PC-9 (cell line): Measurements from ENCODE around the gene FOXC2. TPM values are rescaled to one million over a fixed set of nuclear protein-coding genes. Genes with fewer than 3 reads are reported as not detected.
"Not testable (repeated sequence)": the region's sequence is repeated elsewhere in the genome, so short reads cannot be mapped to it uniquely, and the experiment has no call there.

ENCODE experiments used
- BruUV-seq: library from RNA; stranded (reverse); fragments of 400-500 nt; replicated peaks from 2 replicates; lab custom pipeline; 2021; lab: Mats Ljungman, UMichigan
- CTCF ChIA-PET: fragments of 300-600 bp; sonication (Branson Sonifier 250); formaldehyde crosslinking; loops from one replicate; lab custom pipeline; 2022; ENCODE audit warnings: antibody characterized with exemption; lab: Charles Lee
- POLR2A ChIA-PET: fragments of 300-600 bp; sonication (Branson Sonifier 250); formaldehyde crosslinking; loops from one replicate; lab custom pipeline; 2022; ENCODE audit warnings: antibody characterized with exemption; ENCODE audit not compliant: unreplicated experiment; lab: Charles Lee
- DNase-seq, 2 experiments: peaks; one replicate each; pipeline versions ENCODE4 v3.0.0 to v3.0.0-alpha.2; 2015 to 2022; ENCODE audit warnings: mixed read lengths in 1 of 2
- H2AFZ ChIP-seq: fragments of 200-600 bp; sonication (generic); 2 replicates; pipeline ENCODE4 v1.8.1; 2017; ENCODE audit warnings: antibody characterized with exemption
- H3F3A ChIP-seq: fragments of 200-600 bp; sonication (generic); 2 replicates; pipeline ENCODE4 v1.8.1; 2017; ENCODE audit warnings: antibody characterized with exemption, mild to moderate bottlenecking, low read depth; ENCODE audit not compliant: insufficient read depth
- H3K27ac ChIP-seq: fragments of 200-600 bp; sonication (generic); 2 replicates; pipeline ENCODE4 v1.6.1; 2016; ENCODE audit warnings: mixed run types
- H3K27me3 ChIP-seq: fragments of 200-600 bp; sonication (generic); 2 replicates; pipeline ENCODE4 v1.6.1; 2016; ENCODE audit warnings: low read depth, mixed run types; ENCODE audit not compliant: insufficient read depth
- H3K36me3 ChIP-seq: fragments of 200-600 bp; sonication (generic); 2 replicates; pipeline ENCODE4 v1.6.1; 2016; ENCODE audit warnings: low read depth, mixed run types
- H3K4me1 ChIP-seq: fragments of 200-600 bp; sonication (generic); replicated peaks from 2 replicates; pipeline ENCODE4 v1.6.1; 2016; ENCODE audit warnings: mixed run types; ENCODE audit not compliant: insufficient read depth
- H3K4me2 ChIP-seq: fragments of 200-600 bp; sonication (generic); 2 replicates; pipeline ENCODE4 v1.6.1; 2017; ENCODE audit warnings: mixed run types
- H3K4me3 ChIP-seq: fragments of 200-600 bp; sonication (generic); 2 replicates; pipeline ENCODE4 v1.6.1; 2016; ENCODE audit warnings: mixed run types
- H3K79me2 ChIP-seq: fragments of 200-600 bp; sonication (generic); 2 replicates; pipeline ENCODE4 v1.6.1; 2017; ENCODE audit warnings: low read depth, mixed run types
- H3K9me2 ChIP-seq: fragments of 200-600 bp; sonication (generic); 2 replicates; pipeline ENCODE4 v1.8.1; 2017; ENCODE audit warnings: mild to moderate bottlenecking; ENCODE audit not compliant: insufficient read depth
- H3K9me3 ChIP-seq: fragments of 200-600 bp; sonication (generic); 2 replicates; pipeline ENCODE4 v1.8.1; 2016; ENCODE audit warnings: low read depth; ENCODE audit not compliant: insufficient read depth
- H4K20me1 ChIP-seq: fragments of 200-600 bp; sonication (generic); 2 replicates; pipeline ENCODE4 v1.8.1; 2017; ENCODE audit not compliant: insufficient read depth
- CTCF ChIP-seq: fragments of 200-600 bp; sonication (generic); conservative IDR thresholded peaks from 2 replicates; pipeline ENCODE4 v1.6.1; 2017; ENCODE audit warnings: mixed run types, antibody characterized with exemption, mild to moderate bottlenecking, moderate library complexity
- EZH2 ChIP-seq: fragments of 200-600 bp; sonication (generic); IDR thresholded peaks from 2 replicates; pipeline ENCODE4 v1.8.0; 2017; ENCODE audit warnings: antibody characterized with exemption, low read depth
- intact Hi-C: fragments of 100-400 bp; cut with micrococcal nuclease; formaldehyde crosslinking; loops from one replicate; pipeline ENCODE4 v1.10.0; 2022; ENCODE audit not compliant: unreplicated experiment
- total RNA-seq: library from RNA; stranded (reverse); gene quantifications from 2 replicates; pipeline ENCODE4 v1.2.3, GENCODE V29; 2021

Gene FOXC2
- total RNA-seq, 1 experiment from 2014 or later: not detected

- BruUV-seq: no TSS peak
- H3K79me2 ChIP-seq: no peaks in the 10 kb centered on the region
- no peak for TF ChIP-seq EZH2
- TF ChIP-seq CTCF: no peak
- H3K9me3 ChIP-seq: no peaks in the 10 kb centered on the region
- peaks cover 72% of the 10 kb centered on the region for H3K27me3 ChIP-seq
- no peaks in the 10 kb centered on the region for H4K20me1 ChIP-seq
- no peak for DNase-seq
- H2AFZ ChIP-seq: no peak overlapping the region
- no peaks in the 10 kb centered on the region for H3K9me2 ChIP-seq
- H3K4me3 ChIP-seq: no peak overlapping the region
- H3F3A ChIP-seq: no peaks in the 10 kb centered on the region
- ChIA-PET POLR2A (no interaction called here), CTCF (no interaction called here)
- no peak overlapping the region for H3K27ac ChIP-seq
- H3K4me2 ChIP-seq: no peak overlapping the region
- intact Hi-C loops: no loop called here
- H3K4me1 ChIP-seq: no peaks in the 10 kb centered on the region
- H3K36me3 ChIP-seq: no peaks in the 10 kb centered on the region
These were observed 18.4 kb downstream of the FOXC2 start for GRCh38 chr16:86584726-86585721.

- H3K4me3 ChIP-seq: no peak overlapping the region
- H3K4me2 ChIP-seq: no peak overlapping the region
- DNase-seq: no peak
- intact Hi-C loops: no loop called here
- H3K36me3 ChIP-seq: no peaks in the 10 kb centered on the region
- H4K20me1 ChIP-seq: no peaks in the 10 kb centered on the region
- POLR2A ChIA-PET: no interaction called here
- BruUV-seq: no TSS peak
- no peak for TF ChIP-seq EZH2
- no peak for TF ChIP-seq CTCF
- H3K79me2 ChIP-seq: no peaks in the 10 kb centered on the region
- peaks cover 72% of the 10 kb centered on the region for H3K27me3 ChIP-seq
- H2AFZ ChIP-seq: no peak overlapping the region
- H3K9me3 ChIP-seq: no peaks in the 10 kb centered on the region
- no peak overlapping the region for H3K27ac ChIP-seq
- no peaks in the 10 kb centered on the region for H3F3A ChIP-seq
- CTCF ChIA-PET: no interaction called here
- H3K4me1 ChIP-seq: no peaks in the 10 kb centered on the region
- H3K9me2 ChIP-seq: no peaks in the 10 kb centered on the region
These were observed 19.4 kb downstream of the FOXC2 start for GRCh38 chr16:86585821-86586611.

GRCh38 chr16:86587487-86587886 is 20.9 kb downstream of the FOXC2 start:
- Histone ChIP-seq H3K27ac (no peak overlapping the region), H3K79me2 (no peaks in the 10 kb centered on the region), H4K20me1 (no peaks in the 10 kb centered on the region), H3K36me3 (no peaks in the 10 kb centered on the region), H3K4me2 (no peak overlapping the region), H3K4me3 (no peak overlapping the region), H3F3A (no peaks in the 10 kb centered on the region), H3K4me1 (no peaks in the 10 kb centered on the region), H3K9me2 (no peaks in the 10 kb centered on the region), H3K9me3 (no peaks in the 10 kb centered on the region), H2AFZ (no peak overlapping the region), H3K27me3 (peaks cover 73% of the 10 kb centered on the region)
- CTCF ChIA-PET: no interaction called here
- POLR2A ChIA-PET: no interaction called here
- intact Hi-C loops: no loop called here
- no TSS peak for BruUV-seq
- TF ChIP-seq CTCF (no peak), EZH2 (no peak)
- no peak for DNase-seq

- H3F3A ChIP-seq, POLR2A ChIA-PET, intact Hi-C loops: not testable (repeated sequence)
These were observed 21.3 kb downstream of the FOXC2 start for GRCh38 chr16:86587955-86588354.

More at GRCh38 chr16:86587955-86588354, 21.3 kb downstream of the FOXC2 start:
- H2AFZ ChIP-seq, DNase-seq, H3K9me3 ChIP-seq, H3K4me3 ChIP-seq, H3K4me1 ChIP-seq, H3K27ac ChIP-seq, H3K79me2 ChIP-seq, H4K20me1 ChIP-seq, BruUV-seq, H3K4me2 ChIP-seq, H3K9me2 ChIP-seq, CTCF ChIA-PET, H3K36me3 ChIP-seq: not testable (repeated sequence)
- peaks cover 75% of the 10 kb centered on the region for H3K27me3 ChIP-seq
